ENCODE measurements around the gene CPEB3.
"Not testable (repeated sequence)": the region's sequence is repeated elsewhere in the genome, so short reads cannot be mapped to it uniquely, and the experiment has no call there.

CPEB3 gene

GRCh38 chr10:92134049-92134448 is 156.8 kb downstream of the CPEB3 start:
- DNase-seq, result not testable (repeated sequence)

- DNase-seq, result no peak
Observed at GRCh38 chr10:92131275-92131820, 159.5 kb downstream of the CPEB3 start.

GRCh38 chr10:92130622-92131274 is 160.1 kb downstream of the CPEB3 start:
- no peak for DNase-seq

- no peak for DNase-seq
Observed at GRCh38 chr10:92126100-92126650, 164.7 kb downstream of the CPEB3 start.

GRCh38 chr10:92125144-92125543 is 165.7 kb downstream of the CPEB3 start:
- DNase-seq, result no peak

GRCh38 chr10:92124616-92125143 is 166.2 kb downstream of the CPEB3 start:
- DNase-seq, result no peak

GRCh38 chr10:92124020-92124419 is 166.9 kb downstream of the CPEB3 start:
- no peak for DNase-seq

- no peak for DNase-seq
Observed at GRCh38 chr10:92122941-92123450, 167.9 kb downstream of the CPEB3 start.

- no peak for DNase-seq
Observed at GRCh38 chr10:92121686-92122492, 169.0 kb downstream of the CPEB3 start.

- no peak for DNase-seq
Observed at GRCh38 chr10:92119340-92119739, 171.5 kb downstream of the CPEB3 start.

GRCh38 chr10:92114917-92115316 is 176.0 kb downstream of the CPEB3 start:
- not testable (repeated sequence) for DNase-seq

- DNase-seq, result no peak
Observed at GRCh38 chr10:92113911-92114600, 176.8 kb downstream of the CPEB3 start.

- DNase-seq, result no peak
Observed at GRCh38 chr10:92112462-92112861, 178.4 kb downstream of the CPEB3 start.

- DNase-seq, result no peak
Observed at GRCh38 chr10:92111336-92111939, 179.4 kb downstream of the CPEB3 start.

GRCh38 chr10:92110039-92110794 is 180.7 kb downstream of the CPEB3 start:
- DNase-seq, result no peak

GRCh38 chr10:92108747-92109146 is 182.1 kb downstream of the CPEB3 start:
- no peak for DNase-seq

- DNase-seq, result no peak
Observed at GRCh38 chr10:92108120-92108519, 182.8 kb downstream of the CPEB3 start.

- no peak for DNase-seq
Observed at GRCh38 chr10:92103376-92104090, 187.3 kb downstream of the CPEB3 start.

- no peak for DNase-seq
Observed at GRCh38 chr10:92102601-92103213, 188.2 kb downstream of the CPEB3 start.

GRCh38 chr10:92094960-92095359 is 195.9 kb downstream of the CPEB3 start:
- no peak for DNase-seq
